Measurements from ENCODE around the gene VEPH1. TPM values are rescaled to one million over a fixed set of nuclear protein-coding genes. Genes with fewer than 3 reads are reported as not detected.

VEPH1 gene
- total and polyA plus RNA-seq, 2 donors (not counting 1 experiment from before 2014, with no cell fraction given), result not detected

DNA sequence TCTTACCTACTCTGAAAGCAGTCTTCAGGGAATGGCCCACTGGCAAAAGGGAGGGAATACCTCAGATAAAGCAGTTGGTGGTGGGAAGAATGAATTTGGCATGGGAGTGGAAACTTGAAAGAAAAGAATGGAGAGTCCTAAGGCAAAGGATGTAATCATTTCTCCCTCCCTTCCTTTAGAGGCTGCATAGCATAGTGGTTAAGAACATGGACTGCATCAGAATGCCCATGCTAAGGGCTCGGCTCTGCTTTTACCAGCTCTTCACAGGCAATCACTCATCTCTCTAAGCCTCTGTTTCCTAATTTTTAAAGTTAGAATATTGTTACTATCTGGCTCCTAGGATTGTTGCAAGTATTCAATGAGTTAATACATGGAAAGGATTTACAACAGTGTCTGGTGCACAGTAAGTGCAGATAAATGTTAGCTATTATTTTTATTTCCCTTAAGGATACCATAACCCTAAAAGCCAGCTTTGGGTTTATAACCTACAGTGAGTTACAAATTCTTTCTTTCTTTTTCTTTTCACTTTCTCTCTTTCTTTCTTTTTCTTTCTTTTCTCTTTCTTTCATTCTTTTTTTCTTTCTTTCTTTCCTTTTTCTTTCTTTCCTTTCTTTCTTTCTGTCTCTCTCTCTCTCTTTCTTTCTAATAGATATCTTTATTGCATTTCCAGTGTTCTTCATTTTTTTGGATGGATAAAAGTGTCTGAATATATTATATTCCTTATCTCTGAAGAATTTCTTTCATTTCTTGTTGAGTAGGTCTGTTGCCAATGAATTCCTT, 23.6 kb downstream of the VEPH1 start:
- Mint-ChIP-seq H3K27ac (no peak overlapping the region), H3K27me3 (peaks cover 15% of the 10 kb centered on the region), H3K9me3 (ENCODE audit: insufficient read depth) (peaks cover 6% of the 10 kb centered on the region), H3K4me1 (no peaks in the 10 kb centered on the region), H3K4me3 (no peak overlapping the region)
- Histone ChIP-seq H3K9me3 (ENCODE audit: control extremely low read depth in 1 of 3, control insufficient read depth in 2 of 3, insufficient read depth in 1 of 3, low read length in 2 of 3) (peaks cover 0 to 1% (median 0%) of the 10 kb centered on the region in 3 donors), H3K9ac (ENCODE audit: low read length) (no peak overlapping the region), H3K4me3 (ENCODE audit: control extremely low read depth in 1 of 5, extremely low read depth in 1 of 5, insufficient read depth in 1 of 5, low read depth in 2 of 5, low read length in 4 of 5) (no peak overlapping the region), H3K4me1 (ENCODE audit: control insufficient read depth in 2 of 2, insufficient read depth in 2 of 2, low read length in 2 of 2) (no peaks in the 10 kb centered on the region), H4K20me1 (ENCODE audit: control insufficient read depth, insufficient read depth, low read length, poor library complexity, severe bottlenecking) (no peaks in the 10 kb centered on the region), H3K4me2 (replicated peaks; ENCODE audit: low read depth, low read length, poor library complexity, severe bottlenecking) (no peak overlapping the region), H3K27ac (ENCODE audit: low read length in 2 of 2) (no peak overlapping the region), H3K36me3 (replicated peaks in 1 of 2; ENCODE audit: control extremely low read depth in 1 of 2, control insufficient read depth in 1 of 2, extremely low read depth in 1 of 2, insufficient read depth in 2 of 2, low read length in 1 of 2) (no peaks in the 10 kb centered on the region), H3K79me2 (ENCODE audit: control insufficient read depth, insufficient read depth, low read length) (no peaks in the 10 kb centered on the region), H3K27me3 (replicated peaks in 1 of 4; ENCODE audit: control extremely low read depth in 1 of 4, control insufficient read depth in 3 of 4, insufficient read depth in 4 of 4, low read length in 3 of 4) (no peaks in the 10 kb centered on the region), H2AFZ (ENCODE audit: insufficient read depth, low read depth, low read length, poor library complexity, severe bottlenecking) (no peak overlapping the region)
- WGBS (ENCODE audit: insufficient coverage), result no CpG with 5 or more reads among the region's 1 CpG
- ChIA-PET POLR2A (no interaction called here), CTCF (no interaction called here)
- no peak for TF ChIP-seq EZH2 (IDR thresholded peaks at IDR 0.05; ENCODE audit: borderline replicate concordance, insufficient read depth, low read depth, low read length, poor library complexity, severe bottlenecking)
- TF ChIP-seq, protein P1, sequence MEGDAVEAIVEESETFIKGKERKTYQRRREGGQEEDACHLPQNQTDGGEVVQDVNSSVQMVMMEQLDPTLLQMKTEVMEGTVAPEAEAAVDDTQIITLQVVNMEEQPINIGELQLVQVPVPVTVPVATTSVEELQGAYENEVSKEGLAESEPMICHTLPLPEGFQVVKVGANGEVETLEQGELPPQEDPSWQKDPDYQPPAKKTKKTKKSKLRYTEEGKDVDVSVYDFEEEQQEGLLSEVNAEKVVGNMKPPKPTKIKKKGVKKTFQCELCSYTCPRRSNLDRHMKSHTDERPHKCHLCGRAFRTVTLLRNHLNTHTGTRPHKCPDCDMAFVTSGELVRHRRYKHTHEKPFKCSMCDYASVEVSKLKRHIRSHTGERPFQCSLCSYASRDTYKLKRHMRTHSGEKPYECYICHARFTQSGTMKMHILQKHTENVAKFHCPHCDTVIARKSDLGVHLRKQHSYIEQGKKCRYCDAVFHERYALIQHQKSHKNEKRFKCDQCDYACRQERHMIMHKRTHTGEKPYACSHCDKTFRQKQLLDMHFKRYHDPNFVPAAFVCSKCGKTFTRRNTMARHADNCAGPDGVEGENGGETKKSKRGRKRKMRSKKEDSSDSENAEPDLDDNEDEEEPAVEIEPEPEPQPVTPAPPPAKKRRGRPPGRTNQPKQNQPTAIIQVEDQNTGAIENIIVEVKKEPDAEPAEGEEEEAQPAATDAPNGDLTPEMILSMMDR (IDR thresholded peaks at IDR 0.05), result no peak
- ATAC-seq (ENCODE audit: low read depth), result no peak
- no peak for DNase-seq
- intact Hi-C loops (cut with micrococcal nuclease), result no loop called here

DNA sequence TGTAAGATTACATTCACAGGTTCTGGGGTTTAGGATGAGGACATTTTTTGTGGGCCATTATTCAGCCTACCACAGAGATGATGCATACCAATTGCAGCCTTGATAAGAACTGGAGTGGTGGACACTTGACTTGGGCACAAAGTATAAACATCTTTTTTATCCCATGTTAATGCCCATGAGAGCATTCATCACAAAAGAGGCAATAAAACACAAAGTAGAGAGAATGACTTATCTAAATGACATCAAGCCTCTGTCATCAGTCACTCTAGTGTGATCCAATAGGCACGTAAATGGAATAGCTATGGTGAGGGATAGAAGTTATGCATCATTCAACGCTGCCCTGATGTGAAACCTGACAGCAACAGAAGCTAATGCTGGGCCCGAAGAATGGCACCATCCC, 25.8 kb downstream of the VEPH1 start:
- H3K79me2 ChIP-seq (ENCODE audit: control insufficient read depth, insufficient read depth, low read length), result no peaks in the 10 kb centered on the region
- H3K4me3 ChIP-seq (ENCODE audit: control extremely low read depth in 1 of 5, extremely low read depth in 1 of 5, insufficient read depth in 1 of 5, low read depth in 2 of 5, low read length in 4 of 5), result no peak overlapping the region
- no peak overlapping the region for H3K9ac ChIP-seq (ENCODE audit: low read length)
- no peak overlapping the region for H3K27ac ChIP-seq (ENCODE audit: low read length in 2 of 2)
- no peaks in the 10 kb centered on the region for H3K27me3 ChIP-seq (replicated peaks in 1 of 4; ENCODE audit: control extremely low read depth in 1 of 4, control insufficient read depth in 3 of 4, insufficient read depth in 4 of 4, low read length in 3 of 4)
- POLR2A ChIA-PET, result no interaction called here
- CTCF ChIA-PET, result no interaction called here
- WGBS (ENCODE audit: insufficient coverage), result no CpG with 5 or more reads among the region's 3 CpGs
- no peak overlapping the region for H3K4me3 Mint-ChIP-seq
- DNase-seq, result no peak
- H3K36me3 ChIP-seq (replicated peaks in 1 of 2; ENCODE audit: control extremely low read depth in 1 of 2, control insufficient read depth in 1 of 2, extremely low read depth in 1 of 2, insufficient read depth in 2 of 2, low read length in 1 of 2), result no peaks in the 10 kb centered on the region
- intact Hi-C loops (cut with micrococcal nuclease), result no loop called here
- no peaks in the 10 kb centered on the region for H3K4me1 ChIP-seq (ENCODE audit: control insufficient read depth in 2 of 2, insufficient read depth in 2 of 2, low read length in 2 of 2)
- no peak for ATAC-seq (ENCODE audit: low read depth)
- no peak overlapping the region for H2AFZ ChIP-seq (ENCODE audit: insufficient read depth, low read depth, low read length, poor library complexity, severe bottlenecking)
- H3K4me2 ChIP-seq (replicated peaks; ENCODE audit: low read depth, low read length, poor library complexity, severe bottlenecking), result no peak overlapping the region
- H3K4me1 Mint-ChIP-seq, result no peaks in the 10 kb centered on the region
- TF ChIP-seq, protein P1 (IDR thresholded peaks at IDR 0.05), result no peak
- TF ChIP-seq EZH2 (IDR thresholded peaks at IDR 0.05; ENCODE audit: borderline replicate concordance, insufficient read depth, low read depth, low read length, poor library complexity, severe bottlenecking), result no peak
- no peak overlapping the region for H3K27ac Mint-ChIP-seq
- H4K20me1 ChIP-seq (ENCODE audit: control insufficient read depth, insufficient read depth, low read length, poor library complexity, severe bottlenecking), result no peaks in the 10 kb centered on the region
- peaks cover 4% of the 10 kb centered on the region for H3K9me3 Mint-ChIP-seq (ENCODE audit: insufficient read depth)
- peaks cover 0 to 1% (median 0%) of the 10 kb centered on the region in 3 donors for H3K9me3 ChIP-seq (ENCODE audit: control extremely low read depth in 1 of 3, control insufficient read depth in 2 of 3, insufficient read depth in 1 of 3, low read length in 2 of 3)
- peaks cover 10% of the 10 kb centered on the region for H3K27me3 Mint-ChIP-seq

Measured in B cell (primary cell).